ENCODE results near the gene SLC23A3. TPM values are rescaled to one million over a fixed set of nuclear protein-coding genes. Genes with fewer than 3 reads are reported as not detected.

SLC23A3 gene
- total and polyA plus RNA-seq, 10 of the 15 experiments (the other 5 are each of a cell fraction or from before 2014, with no cell fraction given): 0.07 to 1.0 (median 0.40) TPM; not detected in 1

DNA sequence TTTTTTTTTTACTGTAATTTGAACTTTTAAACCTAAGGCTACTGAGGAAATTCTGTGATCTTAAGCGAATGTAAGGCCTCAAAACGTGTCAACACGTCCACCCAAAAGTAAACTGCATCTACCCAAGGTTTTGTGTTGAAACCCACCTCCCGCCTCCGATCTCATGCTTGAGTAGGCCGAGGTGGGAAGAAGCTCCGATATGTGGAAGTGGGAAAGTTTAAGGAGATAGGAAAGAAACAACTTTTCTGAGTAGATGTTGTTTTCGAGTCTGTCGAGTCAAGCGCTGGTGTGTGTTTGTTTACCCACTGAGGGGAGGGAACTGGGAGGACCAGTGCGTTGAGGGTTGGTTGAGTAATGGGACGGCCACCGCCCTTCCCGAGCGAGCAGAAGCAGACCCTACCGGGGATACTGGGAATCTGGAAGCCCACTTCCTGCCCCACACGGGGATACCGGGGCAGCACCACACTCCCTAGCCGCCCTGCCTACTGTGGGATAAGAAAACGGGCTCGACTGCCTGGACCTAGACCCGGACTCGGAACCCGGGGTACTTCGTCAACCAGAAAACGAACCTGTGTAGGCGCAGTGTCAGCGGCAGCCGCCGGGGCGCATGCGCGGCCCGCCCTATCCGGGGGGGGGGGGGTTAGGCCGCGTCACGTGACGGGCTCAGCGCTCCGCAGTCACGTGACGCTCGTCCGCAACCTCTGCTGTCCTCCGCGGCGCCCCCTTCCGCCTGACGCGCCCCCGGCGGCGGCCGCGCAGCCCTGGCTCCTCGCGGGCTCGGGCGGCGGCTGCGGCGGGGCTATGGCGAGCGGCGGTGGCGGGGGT lies 7.9 kb upstream of the SLC23A3 start, which contains the start of gene RETREG2:
RETREG2 (plus strand) TSS at position 724 of the 825 bp plus-strand sequence; CDS start at position 802, 78 bp downstream.
- peaks cover 32% of the 10 kb centered on the region for H3K79me2 ChIP-seq (ENCODE audit: control insufficient read depth, insufficient read depth, low read length)
- BruUV-seq (replicated peaks): no TSS peak
- peak within 1 kb of the TSS; percentile 90 for H2AFZ ChIP-seq (ENCODE audit: control insufficient read depth, low read depth, low read length)
- ChIA-PET RAD21 (ENCODE audit: unreplicated experiment) (interaction anchor here (1.0 to 3.7 kb wide), 4 partner anchors 29 to 117 kb away, joined by 4 to 25 read pairs (median 22); partner anchors contain the start of genes DNAJB2 and ZFAND2B), CTCF (interaction anchor here (1.4 to 3.9 kb wide), 3 partner anchors 29 to 117 kb away, joined by 6 to 52 read pairs (median 19); partner anchors contain the start of gene ZFAND2B), SMC1A (ENCODE audit: uncharacterized antibody, unreplicated experiment) (interaction anchor here (0.6 to 2.5 kb wide), 4 partner anchors 52 to 74 kb away, joined by 3 to 13 read pairs (median 7); partner anchors contain the start of genes ANKZF1, ATG9A and TUBA4B), POLR2A (interaction anchor here (0.7 to 5.0 kb wide), 9 partner anchors 29 to 210 kb away, joined by 3 to 47 read pairs (median 12); partner anchors contain the start of genes DNPEP, GLB1L, STK16 and TUBA4B)
- intact Hi-C loops (cut with micrococcal nuclease; ENCODE audit: unreplicated experiment): loop anchor here (2.0 to 5.0 kb wide), 5 partner anchors 29 to 210 kb away; partner anchors contain the start of genes DNAJB2, DNPEP, TUBA4A and TUBA4B
- H3K4me1 ChIP-seq (ENCODE audit: control insufficient read depth, insufficient read depth, low read length): peaks cover 10% of the 10 kb centered on the region
- H3K4me3 ChIP-seq: peak within 1 kb of the TSS; percentile 83
- in situ Hi-C loops (cut with MboI): no loop called here
- no peaks in the 10 kb centered on the region for H3K27me3 ChIP-seq (replicated peaks in 1 of 2; ENCODE audit: control insufficient read depth in 2 of 2, insufficient read depth in 2 of 2, low read length in 1 of 2)
- ATAC-seq: peak; percentile 62
- H3K27ac ChIP-seq (ENCODE audit: control insufficient read depth, insufficient read depth): peak within 1 kb of the TSS; percentile 98
- DNase-seq (ENCODE audit: low read depth, low spot score): peak; percentile 72
- H3K36me3 ChIP-seq (ENCODE audit: control insufficient read depth in 2 of 2, insufficient read depth in 2 of 2, low read length in 1 of 2): peaks cover 12 to 13% of the 10 kb centered on the region in 2 experiments
- peak within 1 kb of the TSS; percentile 89 for H3K4me2 ChIP-seq (ENCODE audit: control insufficient read depth, insufficient read depth)
- H3K9me3 ChIP-seq (replicated peaks; ENCODE audit: control insufficient read depth, insufficient read depth, low read length): no peaks in the 10 kb centered on the region
- FAIRE-seq: peak; percentile 56
- H4K20me1 ChIP-seq (ENCODE audit: control insufficient read depth, insufficient read depth): no peaks in the 10 kb centered on the region
- peak within 1 kb of the TSS; percentile 97 for H3K9ac ChIP-seq (ENCODE audit: control insufficient read depth, insufficient read depth, low read length)
- WGBS (ENCODE audit: insufficient coverage, insufficient replicate concordance, low lambda C conversion rate, missing lambda C conversion rate): 1% methylated on average over 67 of the region's 67 CpGs
- no peak for TF ChIP-seq ZSCAN29 (IDR thresholded peaks at IDR 0.05)
- TF ChIP-seq, protein P1, sequence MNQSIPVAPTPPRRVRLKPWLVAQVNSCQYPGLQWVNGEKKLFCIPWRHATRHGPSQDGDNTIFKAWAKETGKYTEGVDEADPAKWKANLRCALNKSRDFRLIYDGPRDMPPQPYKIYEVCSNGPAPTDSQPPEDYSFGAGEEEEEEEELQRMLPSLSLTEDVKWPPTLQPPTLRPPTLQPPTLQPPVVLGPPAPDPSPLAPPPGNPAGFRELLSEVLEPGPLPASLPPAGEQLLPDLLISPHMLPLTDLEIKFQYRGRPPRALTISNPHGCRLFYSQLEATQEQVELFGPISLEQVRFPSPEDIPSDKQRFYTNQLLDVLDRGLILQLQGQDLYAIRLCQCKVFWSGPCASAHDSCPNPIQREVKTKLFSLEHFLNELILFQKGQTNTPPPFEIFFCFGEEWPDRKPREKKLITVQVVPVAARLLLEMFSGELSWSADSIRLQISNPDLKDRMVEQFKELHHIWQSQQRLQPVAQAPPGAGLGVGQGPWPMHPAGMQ (IDR thresholded peaks at IDR 0.05; ENCODE audit: borderline replicate concordance): no peak
- TF ChIP-seq PAX5 (IDR thresholded peaks at IDR 0.05; ENCODE audit: borderline replicate concordance, low read depth, low read length): 0 out of 2 replicates have a peak, but pooled peaks have one; percentile 12
- TF ChIP-seq, protein P2, sequence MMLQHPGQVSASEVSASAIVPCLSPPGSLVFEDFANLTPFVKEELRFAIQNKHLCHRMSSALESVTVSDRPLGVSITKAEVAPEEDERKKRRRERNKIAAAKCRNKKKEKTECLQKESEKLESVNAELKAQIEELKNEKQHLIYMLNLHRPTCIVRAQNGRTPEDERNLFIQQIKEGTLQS (IDR thresholded peaks at IDR 0.05; ENCODE audit: borderline replicate concordance, extremely low read depth, low read depth, low read length): peak; percentile 99
- 0 out of 2 replicates have a peak, but pooled peaks have one; percentile 15 for TF ChIP-seq IRF4 (IDR thresholded peaks at IDR 0.05; ENCODE audit: low read depth, low read length)
- TF ChIP-seq CBFB (IDR thresholded peaks at IDR 0.05; ENCODE audit: low read depth): peak; percentile 70; the same call in 1 of the 2 replicates
- peak; percentile 73 for TF ChIP-seq SMAD1 (IDR thresholded peaks at IDR 0.05; ENCODE audit: low read depth, partially characterized antibody)
- TF ChIP-seq ZZZ3 (IDR thresholded peaks at IDR 0.05; ENCODE audit: control insufficient read depth, insufficient read length, low read depth): no peak
- TF ChIP-seq RFX5 (IDR thresholded peaks at IDR 0.05; ENCODE audit: low read depth, low read length): no peak
- TF ChIP-seq, protein P3, sequence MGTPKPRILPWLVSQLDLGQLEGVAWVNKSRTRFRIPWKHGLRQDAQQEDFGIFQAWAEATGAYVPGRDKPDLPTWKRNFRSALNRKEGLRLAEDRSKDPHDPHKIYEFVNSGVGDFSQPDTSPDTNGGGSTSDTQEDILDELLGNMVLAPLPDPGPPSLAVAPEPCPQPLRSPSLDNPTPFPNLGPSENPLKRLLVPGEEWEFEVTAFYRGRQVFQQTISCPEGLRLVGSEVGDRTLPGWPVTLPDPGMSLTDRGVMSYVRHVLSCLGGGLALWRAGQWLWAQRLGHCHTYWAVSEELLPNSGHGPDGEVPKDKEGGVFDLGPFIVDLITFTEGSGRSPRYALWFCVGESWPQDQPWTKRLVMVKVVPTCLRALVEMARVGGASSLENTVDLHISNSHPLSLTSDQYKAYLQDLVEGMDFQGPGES (IDR thresholded peaks at IDR 0.05): peak; percentile 8; the same call in 1 of the 2 replicates
- TF ChIP-seq IKZF1 (conservative IDR thresholded peaks at IDR 0.05): peak; percentile 89
- no peak for TF ChIP-seq KAT2A (conservative IDR thresholded peaks at IDR 0.05; ENCODE audit: control insufficient read depth, low read depth, low read length)
- no peak for TF ChIP-seq NFYB (IDR thresholded peaks at IDR 0.05; ENCODE audit: insufficient read depth, low read depth, low read length)
- TF ChIP-seq SREBF2 (IDR thresholded peaks at IDR 0.05; ENCODE audit: low read length): no peak
- peak; percentile 72; the same call in 1 of the 2 replicates for TF ChIP-seq SMAD5 (IDR thresholded peaks at IDR 0.05; ENCODE audit: low read depth)
- 0 out of 2 replicates have a peak, but pooled peaks have one; percentile 29 for TF ChIP-seq RCOR1 (conservative IDR thresholded peaks at IDR 0.05; ENCODE audit: low read depth, low read length)
- TF ChIP-seq SMARCA5 (IDR thresholded peaks at IDR 0.05): peak; percentile 75; the same call in 1 of the 2 replicates
- TF ChIP-seq ZNF622 (IDR thresholded peaks at IDR 0.05): no peak
- TF ChIP-seq, protein P4, sequence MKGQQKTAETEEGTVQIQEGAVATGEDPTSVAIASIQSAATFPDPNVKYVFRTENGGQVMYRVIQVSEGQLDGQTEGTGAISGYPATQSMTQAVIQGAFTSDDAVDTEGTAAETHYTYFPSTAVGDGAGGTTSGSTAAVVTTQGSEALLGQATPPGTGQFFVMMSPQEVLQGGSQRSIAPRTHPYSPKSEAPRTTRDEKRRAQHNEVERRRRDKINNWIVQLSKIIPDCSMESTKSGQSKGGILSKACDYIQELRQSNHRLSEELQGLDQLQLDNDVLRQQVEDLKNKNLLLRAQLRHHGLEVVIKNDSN (IDR thresholded peaks at IDR 0.05; ENCODE audit: borderline replicate concordance, extremely low read length, insufficient read depth, low read depth, low read length): peak; percentile 100
